Cardiac septum (tissue), 1 donor: Measurements from ENCODE around the gene ERRFI1. TPM values are rescaled to one million over a fixed set of nuclear protein-coding genes. Genes with fewer than 3 reads are reported as not detected.

Source experiments
- DNase-seq: peaks from one replicate; pipeline ENCODE4 v3.0.0-alpha.2; 2020; ENCODE audit warnings: low spot score
- intact Hi-C: fragments of 100-400 bp; cut with DNase I; formaldehyde crosslinking; loops from one replicate; pipeline ENCODE4 v1.14.0; 2022
- total RNA-seq: library from RNA; stranded (reverse); fragmentation: NEBNext Ultra II Directional; extraction: Animal tissue kit (Norgen Biotek cat#: 25700); gene quantifications from one replicate; pipeline ENCODE4 v1.2.1, GENCODE V29; 2021
- donor health status: DM: no; HTN: no; CAD: no.

Gene ERRFI1
- total RNA-seq, 1 donor from 2014 or later, result 8.2 TPM

- no peak for DNase-seq
- intact Hi-C loops, result no loop called here
These were observed 2.7 kb downstream of the ERRFI1 start for GRCh38 chr1:8023287-8023994.

- intact Hi-C loops, result no loop called here
- DNase-seq, result no peak
These were observed 3.5 kb downstream of the ERRFI1 start for GRCh38 chr1:8022395-8023286.

- no peak for DNase-seq
- intact Hi-C loops, result no loop called here
These were observed 4.3 kb downstream of the ERRFI1 start for GRCh38 chr1:8021676-8022266.

GRCh38 chr1:8020032-8020431 is 6.1 kb downstream of the ERRFI1 start:
- no peak for DNase-seq
- intact Hi-C loops, result no loop called here

GRCh38 chr1:8019229-8019620 is 6.9 kb downstream of the ERRFI1 start:
- intact Hi-C loops, result no loop called here
- no peak for DNase-seq

- intact Hi-C loops, result no loop called here
- DNase-seq, result no peak
These were observed 7.4 kb downstream of the ERRFI1 start for GRCh38 chr1:8018492-8019228.

- DNase-seq, result no peak
- intact Hi-C loops, result no loop called here
These were observed 8.5 kb downstream of the ERRFI1 start for GRCh38 chr1:8017495-8018197.

GRCh38 chr1:8016895-8017241 is 9.2 kb downstream of the ERRFI1 start:
- DNase-seq, result no peak
- intact Hi-C loops, result no loop called here

GRCh38 chr1:8016210-8016894 is 9.8 kb downstream of the ERRFI1 start:
- no peak for DNase-seq
- intact Hi-C loops, result no loop called here

- DNase-seq, result no peak
- intact Hi-C loops, result no loop called here
These were observed 10.3 kb downstream of the ERRFI1 start for GRCh38 chr1:8015809-8016165.

GRCh38 chr1:8015036-8015808 is 10.9 kb downstream of the ERRFI1 start:
- intact Hi-C loops, result no loop called here
- no peak for DNase-seq

GRCh38 chr1:8014381-8014988 is 11.6 kb downstream of the ERRFI1 start:
- no peak for DNase-seq
- intact Hi-C loops, result no loop called here

GRCh38 chr1:8013800-8014199 is 12.3 kb downstream of the ERRFI1 start:
- DNase-seq, result no peak
- intact Hi-C loops, result no loop called here

GRCh38 chr1:8013399-8013798 is 12.7 kb downstream of the ERRFI1 start:
- no peak for DNase-seq
- intact Hi-C loops, result no loop called here

- intact Hi-C loops, result no loop called here
- no peak for DNase-seq
These were observed 13.2 kb downstream of the ERRFI1 start for GRCh38 chr1:8012955-8013354.

- DNase-seq, result no peak
- intact Hi-C loops, result no loop called here
These were observed 13.9 kb downstream of the ERRFI1 start for GRCh38 chr1:8011923-8012858.

- no peak for DNase-seq
- intact Hi-C loops, result no loop called here
These were observed 15.1 kb downstream of the ERRFI1 start for GRCh38 chr1:8011016-8011415.
